ENCODE measurements around the gene ASB16.

DNA sequence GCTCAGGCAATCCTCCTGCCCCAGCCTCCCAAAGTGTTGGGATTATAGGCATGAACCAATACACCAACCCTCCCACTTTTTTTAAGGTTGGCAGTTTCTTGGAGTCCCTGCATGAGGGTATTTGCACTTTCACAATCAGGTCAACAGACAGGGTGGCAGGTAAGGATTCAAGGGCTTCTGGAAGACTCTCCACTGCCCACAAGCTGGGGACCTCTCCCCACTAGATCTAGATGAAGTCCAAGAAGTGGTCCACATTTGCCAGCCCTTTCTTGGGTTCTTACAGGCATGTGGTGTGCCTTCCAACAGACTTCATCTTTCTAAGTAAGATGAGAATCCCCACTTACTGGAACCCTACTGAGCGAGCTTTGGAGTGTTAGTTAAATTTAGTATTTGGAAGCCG lies 3.9 kb downstream of the ASB16 start:
- TF ChIP-seq, protein P1, sequence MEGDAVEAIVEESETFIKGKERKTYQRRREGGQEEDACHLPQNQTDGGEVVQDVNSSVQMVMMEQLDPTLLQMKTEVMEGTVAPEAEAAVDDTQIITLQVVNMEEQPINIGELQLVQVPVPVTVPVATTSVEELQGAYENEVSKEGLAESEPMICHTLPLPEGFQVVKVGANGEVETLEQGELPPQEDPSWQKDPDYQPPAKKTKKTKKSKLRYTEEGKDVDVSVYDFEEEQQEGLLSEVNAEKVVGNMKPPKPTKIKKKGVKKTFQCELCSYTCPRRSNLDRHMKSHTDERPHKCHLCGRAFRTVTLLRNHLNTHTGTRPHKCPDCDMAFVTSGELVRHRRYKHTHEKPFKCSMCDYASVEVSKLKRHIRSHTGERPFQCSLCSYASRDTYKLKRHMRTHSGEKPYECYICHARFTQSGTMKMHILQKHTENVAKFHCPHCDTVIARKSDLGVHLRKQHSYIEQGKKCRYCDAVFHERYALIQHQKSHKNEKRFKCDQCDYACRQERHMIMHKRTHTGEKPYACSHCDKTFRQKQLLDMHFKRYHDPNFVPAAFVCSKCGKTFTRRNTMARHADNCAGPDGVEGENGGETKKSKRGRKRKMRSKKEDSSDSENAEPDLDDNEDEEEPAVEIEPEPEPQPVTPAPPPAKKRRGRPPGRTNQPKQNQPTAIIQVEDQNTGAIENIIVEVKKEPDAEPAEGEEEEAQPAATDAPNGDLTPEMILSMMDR (IDR thresholded peaks at IDR 0.05; ENCODE audit: low read depth, low read length), result no peak
- TF ChIP-seq EZH2phosphoT487 (IDR thresholded peaks at IDR 0.05; ENCODE audit: low read depth), result no peak
